IMR-90 (cell line): ENCODE results near the gene KIF22. TPM values are rescaled to one million over a fixed set of nuclear protein-coding genes. Genes with fewer than 3 reads are reported as not detected.

Experiments
- ATAC-seq: fragments of 200-7000 bp; cut with Tn5 transposase; 2 replicates; pipeline ENCODE4 v1.9.1; 2020; ENCODE audit warnings: low read depth, mild to moderate bottlenecking, moderate library complexity
- BruUV-seq: library from RNA; stranded (reverse); fragments of 400-500 nt; replicated peaks from 2 replicates; lab custom pipeline; 2021; lab: Mats Ljungman, UMichigan
- CTCF ChIA-PET: fragments of 300-600 bp; formaldehyde crosslinking; extraction: SDS; loops from one replicate; lab custom pipeline; 2021; ENCODE audit warnings: antibody characterized with exemption; lab: Yijun Ruan, JAX
- POLR2A ChIA-PET: fragments of 300-600 bp; sonication (Branson Sonifier 250); formaldehyde crosslinking; loops from one replicate; lab custom pipeline; 2022; ENCODE audit warnings: antibody characterized with exemption; ENCODE audit not compliant: unreplicated experiment; lab: Charles Lee
- DNase-seq: peaks from one replicate; pipeline ENCODE4 v3.0.0; 2013
- H2AFZ ChIP-seq: replicated peaks from 2 replicates; pipeline ENCODE3; 2013; ENCODE audit warnings: low read length, mild to moderate bottlenecking; ENCODE audit not compliant: poor library complexity
- H2AK5ac ChIP-seq: 2 replicates; pipeline ENCODE4 v1.6.1; 2013; ENCODE audit warnings: low read depth, low read length, inconsistent platforms
- H2AK9ac ChIP-seq: replicated peaks from 2 replicates; pipeline ENCODE3; 2013; ENCODE audit warnings: mild to moderate bottlenecking, low read depth, low read length, moderate library complexity; ENCODE audit not compliant: poor library complexity
- H2BK120ac ChIP-seq: 2 replicates; pipeline ENCODE4 v1.6.1; 2013; ENCODE audit warnings: low read depth, low read length, inconsistent platforms
- H2BK15ac ChIP-seq: 3 replicates; pipeline ENCODE4 v1.6.1; 2013; ENCODE audit warnings: low read depth, low read length, inconsistent platforms
- H2BK20ac ChIP-seq: 2 replicates; pipeline ENCODE4 v1.6.1; 2013; ENCODE audit warnings: low read depth, mild to moderate bottlenecking, inconsistent platforms, low read length, moderate library complexity
- H2BK5ac ChIP-seq: 2 replicates; pipeline ENCODE4 v1.6.1; 2013; ENCODE audit warnings: mild to moderate bottlenecking, low read depth, low read length, inconsistent platforms; ENCODE audit not compliant: poor library complexity, severe bottlenecking
- H3K14ac ChIP-seq: replicated peaks from 2 replicates; pipeline ENCODE4 v1.6.1; 2013; ENCODE audit warnings: low read depth, low read length, inconsistent platforms
- H3K18ac ChIP-seq: 2 replicates; pipeline ENCODE4 v1.6.1; 2013; ENCODE audit warnings: low read depth, low read length, control low read depth
- H3K23ac ChIP-seq: 2 replicates; pipeline ENCODE4 v1.6.1; 2013; ENCODE audit warnings: low read depth, low read length, inconsistent platforms
- H3K27ac ChIP-seq: 2 replicates; pipeline ENCODE4 v1.5.1; 2013; ENCODE audit warnings: mild to moderate bottlenecking, control low read depth, low read length; ENCODE audit not compliant: insufficient read depth
- H3K27me3 ChIP-seq: 2 replicates; pipeline ENCODE4 v1.6.1; 2013; ENCODE audit warnings: low read length; ENCODE audit not compliant: control insufficient read depth, insufficient read depth
- H3K36me3 ChIP-seq: 2 replicates; pipeline ENCODE4 v1.6.1; 2013; ENCODE audit warnings: low read length, mixed read lengths; ENCODE audit not compliant: control insufficient read depth, insufficient read depth
- H3K4ac ChIP-seq: 2 replicates; pipeline ENCODE4 v1.6.1; 2013; ENCODE audit warnings: low read depth, low read length, inconsistent platforms
- H3K4me1 ChIP-seq: 2 replicates; pipeline ENCODE4 v1.6.1; 2013; ENCODE audit warnings: low read length, mixed read lengths; ENCODE audit not compliant: control insufficient read depth, insufficient read depth
- H3K4me2 ChIP-seq: 2 replicates; pipeline ENCODE4 v1.6.1; 2013; ENCODE audit warnings: low read depth, mild to moderate bottlenecking, control low read depth, low read length, moderate library complexity
- H3K4me3 ChIP-seq: 2 replicates; pipeline ENCODE4 v1.5.1; 2013; ENCODE audit warnings: low read depth, mild to moderate bottlenecking, control low read depth, low read length, moderate library complexity; ENCODE audit not compliant: insufficient read depth
- H3K56ac ChIP-seq: 2 replicates; pipeline ENCODE4 v1.6.1; 2013; ENCODE audit warnings: low read length, inconsistent platforms; ENCODE audit not compliant: insufficient read depth; ENCODE audit errors: extremely low read depth
- H3K79me1 ChIP-seq, 2 experiments: 2 replicates each; pipeline ENCODE4 v1.6.1; 2013; ENCODE audit warnings: low read length in 2 of 2, inconsistent platforms in 1 of 2, low read depth in 1 of 2
- H3K9ac ChIP-seq: 2 replicates; pipeline ENCODE4 v1.6.1; 2013; ENCODE audit warnings: low read depth, low read length, control low read depth
- H3K9me1 ChIP-seq: 2 replicates; pipeline ENCODE4 v1.6.1; 2013; ENCODE audit warnings: low read length, inconsistent platforms; ENCODE audit not compliant: insufficient read depth
- H3K9me3 ChIP-seq: 2 replicates; pipeline ENCODE4 v1.6.1; 2013; ENCODE audit warnings: low read length; ENCODE audit not compliant: control insufficient read depth, insufficient read depth
- H4K20me1 ChIP-seq: 2 replicates; pipeline ENCODE4 v1.6.1; 2013; ENCODE audit warnings: low read length, inconsistent platforms; ENCODE audit not compliant: insufficient read depth
- H4K5ac ChIP-seq: 2 replicates; pipeline ENCODE4 v1.6.1; 2013; ENCODE audit warnings: mild to moderate bottlenecking, low read depth, low read length, control low read depth
- H4K8ac ChIP-seq, 2 experiments: 2 replicates each; pipeline ENCODE4 v1.6.1; 2013; ENCODE audit warnings: low read depth in 2 of 2, low read length in 2 of 2, control low read depth in 1 of 2, inconsistent platforms in 1 of 2
- H4K91ac ChIP-seq: 2 replicates; pipeline ENCODE4 v1.6.1; 2013; ENCODE audit warnings: low read depth, low read length, inconsistent platforms; ENCODE audit not compliant: insufficient read depth
- FOS ChIP-seq: fragments of 150-350 bp; IDR thresholded peaks from 2 replicates; pipeline ENCODE4 v1.6.1; 2016; ENCODE audit warnings: low read depth, low read length
- MAZ ChIP-seq: IDR thresholded peaks from 2 replicates; pipeline ENCODE4 v1.6.1; 2012; ENCODE audit warnings: low read depth, mild to moderate bottlenecking, low read length, improper control_type of control experiment, moderate library complexity, borderline replicate concordance
- POLR2A ChIP-seq: IDR thresholded peaks from 2 replicates; pipeline ENCODE4 v1.6.1; 2012; ENCODE audit warnings: mild to moderate bottlenecking, low read depth, low read length
- RAD21 ChIP-seq: IDR thresholded peaks from 2 replicates; pipeline ENCODE4 v1.6.1; 2012; ENCODE audit warnings: low read length, improper control_type of control experiment
- RCOR1 ChIP-seq: IDR thresholded peaks from 2 replicates; pipeline ENCODE4 v1.6.1; 2012; ENCODE audit warnings: mild to moderate bottlenecking, low read length, improper control_type of control experiment; ENCODE audit not compliant: insufficient replicate concordance
- SMC3 ChIP-seq: fragments of 150-350 bp; IDR thresholded peaks from 2 replicates; pipeline ENCODE4 v1.6.1; 2016; ENCODE audit warnings: low read depth, mild to moderate bottlenecking, antibody characterized with exemption, low read length, moderate library complexity
- WGBS, 2 experiments: methylation state at CpG; one replicate each; pipeline versions ENCODE4 v1.1.5 to v1.1.7; 2013; ENCODE audit warnings: missing lambda C conversion rate in 2 of 2; ENCODE audit not compliant: insufficient read length in 1 of 2; ENCODE audit errors: extremely low coverage in 2 of 2; 5-methylcytosine and 5-hydroxymethylcytosine counted together
- dilution Hi-C: fragments of 300-500 bp; cut with HindIII; formaldehyde crosslinking; loops from one replicate; pipeline ENCODE4 v1.14.3; 2018; ENCODE audit warnings: low sequenced_read_pairs; ENCODE audit not compliant: unreplicated experiment
- in situ Hi-C: fragments of 300-500 bp; cut with MboI; formaldehyde crosslinking; loops from 3 replicates; pipeline ENCODE4 v1.14.3; 2019; ENCODE audit warnings: low sequenced_read_pairs, inconsistent platforms, mixed read lengths
- intact Hi-C: fragments of 100-400 bp; cut with micrococcal nuclease; formaldehyde crosslinking; loops from 2 replicates; pipeline ENCODE4 v1.10.0; 2022
- polyA plus RNA-seq, 3 experiments: library from polyadenylated mRNA; depleted of rRNA; stranded (reverse); fragments of >200 nt; gene quantifications; 2 replicates each; pipeline ENCODE4 v1.2.3, GENCODE V29; 2012; ENCODE audit warnings: low replicate concordance in 1 of 3
- total RNA-seq: library from RNA; depleted of rRNA; stranded (reverse); fragments of >200 nt; gene quantifications from 2 replicates; pipeline ENCODE4 v1.2.3, GENCODE V29; 2012
- TF ChIP-seq, protein P1 (sequence below): conservative IDR thresholded peaks from 2 replicates; pipeline ENCODE4 v1.5.1; 2012; ENCODE audit warnings: mild to moderate bottlenecking, low read depth, low read length, improper control_type of control experiment
- TF ChIP-seq, protein P2 (sequence below): fragments of 150-350 bp; IDR thresholded peaks from 2 replicates; pipeline ENCODE4 v1.6.1; 2016; ENCODE audit warnings: low read depth, mild to moderate bottlenecking, low read length, moderate library complexity, borderline replicate concordance
- TF ChIP-seq, protein P3 (sequence below): fragments of 150-350 bp; IDR thresholded peaks from 2 replicates; pipeline ENCODE4 v1.6.1; 2017; ENCODE audit warnings: mild to moderate bottlenecking, antibody characterized with exemption, low read length, low read depth

The KIF22 gene
- total and polyA plus RNA-seq, 2 of the 4 experiments (the other 2 are of a cell fraction) = 43.0 to 65.1 TPM

DNA sequence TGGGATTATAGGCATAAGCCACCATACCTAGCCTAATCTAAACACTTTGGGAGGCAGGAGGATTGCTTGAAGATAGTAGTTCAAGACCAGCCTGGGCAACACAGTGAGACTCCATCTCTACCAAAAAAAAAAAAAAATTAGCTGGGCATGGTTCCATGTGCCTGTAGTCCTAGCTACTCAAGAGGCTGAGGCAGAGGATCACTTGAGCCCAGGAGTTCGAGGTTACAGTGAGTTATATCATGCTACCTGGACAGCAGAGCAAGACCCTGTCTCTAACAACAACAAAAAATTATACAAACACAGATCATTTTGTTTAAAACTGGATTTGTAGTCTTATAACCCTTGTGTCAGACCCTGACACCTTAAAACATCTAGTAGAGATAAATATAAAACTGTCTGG, 37.0 kb upstream of the KIF22 start:
- Histone ChIP-seq H3K56ac (no peak overlapping the region), H3K27ac (no peak overlapping the region), H3K4me3 (no peak overlapping the region), H3K23ac (no peak overlapping the region), H3K9ac (no peak overlapping the region), H2AK9ac (no peak overlapping the region), H3K36me3 (no peaks in the 10 kb centered on the region), H2BK5ac (no peak overlapping the region), H2BK120ac (no peak overlapping the region), H4K91ac (no peak overlapping the region), H2BK15ac (no peak overlapping the region), H3K18ac (no peak overlapping the region), H2AK5ac (no peak overlapping the region), H3K79me1 (no peaks in the 10 kb centered on the region), H2BK20ac (no peak overlapping the region), H3K9me3 (no peaks in the 10 kb centered on the region), H3K27me3 (no peaks in the 10 kb centered on the region), H3K9me1 (no peaks in the 10 kb centered on the region), H3K4me2 (no peak overlapping the region), H4K8ac (no peak overlapping the region), H3K14ac (no peak overlapping the region), H4K20me1 (no peaks in the 10 kb centered on the region), H3K4ac (no peak overlapping the region), H3K4me1 (no peaks in the 10 kb centered on the region; the same call in 1 of the 2 replicates), H4K5ac (no peak overlapping the region), H2AFZ (no peak overlapping the region)
- dilution Hi-C loops (no loop called here), in situ Hi-C loops (no loop called here), intact Hi-C loops (no loop called here)
- POLR2A ChIA-PET = no interaction called here
- WGBS, 2 experiments = no CpG with 5 or more reads among the region's 1 CpG
- TF ChIP-seq POLR2A (no peak), MAZ (no peak), RAD21 (no peak), FOS (no peak), SMC3 (no peak), RCOR1 (no peak)
- TF ChIP-seq, protein P1, sequence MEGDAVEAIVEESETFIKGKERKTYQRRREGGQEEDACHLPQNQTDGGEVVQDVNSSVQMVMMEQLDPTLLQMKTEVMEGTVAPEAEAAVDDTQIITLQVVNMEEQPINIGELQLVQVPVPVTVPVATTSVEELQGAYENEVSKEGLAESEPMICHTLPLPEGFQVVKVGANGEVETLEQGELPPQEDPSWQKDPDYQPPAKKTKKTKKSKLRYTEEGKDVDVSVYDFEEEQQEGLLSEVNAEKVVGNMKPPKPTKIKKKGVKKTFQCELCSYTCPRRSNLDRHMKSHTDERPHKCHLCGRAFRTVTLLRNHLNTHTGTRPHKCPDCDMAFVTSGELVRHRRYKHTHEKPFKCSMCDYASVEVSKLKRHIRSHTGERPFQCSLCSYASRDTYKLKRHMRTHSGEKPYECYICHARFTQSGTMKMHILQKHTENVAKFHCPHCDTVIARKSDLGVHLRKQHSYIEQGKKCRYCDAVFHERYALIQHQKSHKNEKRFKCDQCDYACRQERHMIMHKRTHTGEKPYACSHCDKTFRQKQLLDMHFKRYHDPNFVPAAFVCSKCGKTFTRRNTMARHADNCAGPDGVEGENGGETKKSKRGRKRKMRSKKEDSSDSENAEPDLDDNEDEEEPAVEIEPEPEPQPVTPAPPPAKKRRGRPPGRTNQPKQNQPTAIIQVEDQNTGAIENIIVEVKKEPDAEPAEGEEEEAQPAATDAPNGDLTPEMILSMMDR = no peak
- TF ChIP-seq, protein P2, sequence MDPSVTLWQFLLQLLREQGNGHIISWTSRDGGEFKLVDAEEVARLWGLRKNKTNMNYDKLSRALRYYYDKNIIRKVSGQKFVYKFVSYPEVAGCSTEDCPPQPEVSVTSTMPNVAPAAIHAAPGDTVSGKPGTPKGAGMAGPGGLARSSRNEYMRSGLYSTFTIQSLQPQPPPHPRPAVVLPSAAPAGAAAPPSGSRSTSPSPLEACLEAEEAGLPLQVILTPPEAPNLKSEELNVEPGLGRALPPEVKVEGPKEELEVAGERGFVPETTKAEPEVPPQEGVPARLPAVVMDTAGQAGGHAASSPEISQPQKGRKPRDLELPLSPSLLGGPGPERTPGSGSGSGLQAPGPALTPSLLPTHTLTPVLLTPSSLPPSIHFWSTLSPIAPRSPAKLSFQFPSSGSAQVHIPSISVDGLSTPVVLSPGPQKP = no peak
- TF ChIP-seq, protein P3, sequence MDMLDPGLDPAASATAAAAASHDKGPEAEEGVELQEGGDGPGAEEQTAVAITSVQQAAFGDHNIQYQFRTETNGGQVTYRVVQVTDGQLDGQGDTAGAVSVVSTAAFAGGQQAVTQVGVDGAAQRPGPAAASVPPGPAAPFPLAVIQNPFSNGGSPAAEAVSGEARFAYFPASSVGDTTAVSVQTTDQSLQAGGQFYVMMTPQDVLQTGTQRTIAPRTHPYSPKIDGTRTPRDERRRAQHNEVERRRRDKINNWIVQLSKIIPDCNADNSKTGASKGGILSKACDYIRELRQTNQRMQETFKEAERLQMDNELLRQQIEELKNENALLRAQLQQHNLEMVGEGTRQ = no peak
- no peak for ATAC-seq
- DNase-seq = no peak
- CTCF ChIA-PET = interaction anchor here (0.6 to 1.8 kb wide), 2 partner anchors 24 to 410 kb away, joined by 4 to 6 read pairs; no protein-coding TSS in a partner anchor
- no TSS peak for BruUV-seq
